Spleen (tissue), 13 donors: Measurements from ENCODE around the gene CPT1B. TPM values are rescaled to one million over a fixed set of nuclear protein-coding genes. Genes with fewer than 3 reads are reported as not detected.
A peak's percentile ranks its signal among the peaks of the same experiment; 100 is the strongest.

ENCODE experiments used
- DNase-seq: peaks from one replicate; pipeline ENCODE4 v3.0.0-alpha.2; 2020
- H3K27ac ChIP-seq, 8 donors: fragments of 200-600 bp; sonication (generic) in 7 of 8; 1 replicate in 4 of 8; 2 replicates in 4 of 8; pipeline versions ENCODE4 v1.5.0 to v1.8.0; 2016 to 2021; ENCODE audit warnings: inconsistent platforms in 4 of 8, mild to moderate bottlenecking in 4 of 8, moderate library complexity in 1 of 8
- H3K27me3 ChIP-seq, 7 donors: fragments of 200-600 bp; sonication (generic) in 6 of 7; replicated peaks in 1 of 7; 1 replicate in 4 of 7; 2 replicates in 3 of 7; pipeline versions ENCODE4 v1.5.0 to v1.8.0; 2016 to 2021; ENCODE audit warnings: inconsistent platforms in 3 of 7, mild to moderate bottlenecking in 1 of 7
- H3K36me3 ChIP-seq, 6 donors: fragments of 200-600 bp; sonication (generic) in 5 of 6; 1 replicate in 4 of 6; 2 replicates in 2 of 6; pipeline versions ENCODE4 v1.5.0 to v1.8.0; 2016 to 2021; ENCODE audit warnings: inconsistent platforms in 2 of 6
- H3K4me1 ChIP-seq, 6 donors: fragments of 200-600 bp; sonication (generic) in 5 of 6; 1 replicate in 3 of 6; 2 replicates in 3 of 6; pipeline versions ENCODE4 v1.5.0 to v1.8.0; 2016 to 2021; ENCODE audit warnings: inconsistent platforms in 3 of 6
- H3K4me3 ChIP-seq, 8 donors: fragments of 200-600 bp; sonication (generic) in 7 of 8; 1 replicate in 4 of 8; 2 replicates in 4 of 8; pipeline versions ENCODE4 v1.5.0 to v1.8.0; 2016 to 2021; ENCODE audit warnings: inconsistent platforms in 4 of 8, mild to moderate bottlenecking in 4 of 8, moderate library complexity in 2 of 8
- H3K9me3 ChIP-seq, 8 donors: fragments of 200-600 bp; sonication (generic) in 7 of 8; 1 replicate in 4 of 8; 2 replicates in 4 of 8; pipeline versions ENCODE4 v1.5.0 to v1.8.0; 2016 to 2021; ENCODE audit warnings: inconsistent platforms in 4 of 8
- POLR2A ChIP-seq, 3 donors: fragments of 450-650 bp; IDR thresholded peaks; one replicate each; pipeline ENCODE4 v1.5.1; 2017; ENCODE audit warnings: antibody characterized with exemption in 3 of 3, mild to moderate bottlenecking in 1 of 3
- POLR2AphosphoS5 ChIP-seq, 3 donors: sonication (generic); formaldehyde crosslinking; IDR thresholded peaks; one replicate each; pipeline ENCODE4 v1.5.1; 2017; ENCODE audit warnings: antibody characterized with exemption in 3 of 3
- WGBS, 5 donors: extraction: QIAGEN DNeasy Blood & Tissue Kit in 3 of 5; methylation state at CpG; one replicate each; pipeline versions ENCODE4 v1.1.5 to v1.1.7; 2013 to 2018; 5-methylcytosine and 5-hydroxymethylcytosine counted together
- intact Hi-C: fragments of 100-400 bp; cut with DNase I; formaldehyde crosslinking; loops from one replicate; pipeline ENCODE4 v1.15.0; 2023; ENCODE audit warnings: low total_unique reads
- long read RNA-seq, 2 donors: transcript quantifications; one replicate each; lab custom pipeline, GENCODE V29; 2026
- polyA plus RNA-seq, 3 donors: library from polyadenylated mRNA; stranded (reverse); fragments of 200-250 nt; gene quantifications; one replicate each; pipeline ENCODE4 v1.2.1, GENCODE V29; 2013
- total RNA-seq, 7 donors: library from RNA; depleted of rRNA in 3 of 7; stranded (reverse); fragments of >200 nt in 3 of 7; fragmentation: NEBNext Ultra II Directional in 4 of 7; extraction: Animal tissue kit (Norgen Biotek cat#: 25700) in 4 of 7; gene quantifications; one replicate each; pipeline versions ENCODE4 v1.1.0 to v1.2.1, GENCODE V29; 2016 to 2021
- TF ChIP-seq, protein P1 (sequence below), 11 experiments: fragments of 200-600 bp in 7 of 11; fragments of 450-650 bp in 4 of 11; sonication (generic) in 4 of 11; IDR thresholded peaks in 8 of 11; conservative IDR thresholded peaks in 3 of 11; 1 replicate in 7 of 11; 2 replicates in 4 of 11; pipeline versions ENCODE4 v1.4.0 to v1.8.0; 2016 to 2021; ENCODE audit warnings: antibody characterized with exemption in 11 of 11, inconsistent platforms in 4 of 11, mild to moderate bottlenecking in 1 of 11
- donor health status: healthy with polysubstance abuse.
- donor health status: DM: no; HTN: no; CAD: no; lungs with moderate emphysema.
- donor health status: DM: no; HTN: no; CAD: no.
- donor health status: Bipolar disorder and iron deficiency.
- donor health status: healthy.
- donor health status: DM: no; HTN: no; CAD: no.
- donor health status: DM: yes; HTN: yes; CAD: no.

CPT1B gene
- total RNA-seq (10 to 100 TPM; 25.0 to 46.4 (median 31.5) TPM), polyA plus RNA-seq (10 to 100 TPM; 23.6 to 55.3 (median 37.0) TPM)
- long read RNA-seq, donor 1, partial matches to known transcripts: 0 of 1 reads
- long read RNA-seq, donor 1, other reads (novel, unspliced or antisense): 0 of 1 reads
- long read RNA-seq, donor 2: 0 reads

DNA sequence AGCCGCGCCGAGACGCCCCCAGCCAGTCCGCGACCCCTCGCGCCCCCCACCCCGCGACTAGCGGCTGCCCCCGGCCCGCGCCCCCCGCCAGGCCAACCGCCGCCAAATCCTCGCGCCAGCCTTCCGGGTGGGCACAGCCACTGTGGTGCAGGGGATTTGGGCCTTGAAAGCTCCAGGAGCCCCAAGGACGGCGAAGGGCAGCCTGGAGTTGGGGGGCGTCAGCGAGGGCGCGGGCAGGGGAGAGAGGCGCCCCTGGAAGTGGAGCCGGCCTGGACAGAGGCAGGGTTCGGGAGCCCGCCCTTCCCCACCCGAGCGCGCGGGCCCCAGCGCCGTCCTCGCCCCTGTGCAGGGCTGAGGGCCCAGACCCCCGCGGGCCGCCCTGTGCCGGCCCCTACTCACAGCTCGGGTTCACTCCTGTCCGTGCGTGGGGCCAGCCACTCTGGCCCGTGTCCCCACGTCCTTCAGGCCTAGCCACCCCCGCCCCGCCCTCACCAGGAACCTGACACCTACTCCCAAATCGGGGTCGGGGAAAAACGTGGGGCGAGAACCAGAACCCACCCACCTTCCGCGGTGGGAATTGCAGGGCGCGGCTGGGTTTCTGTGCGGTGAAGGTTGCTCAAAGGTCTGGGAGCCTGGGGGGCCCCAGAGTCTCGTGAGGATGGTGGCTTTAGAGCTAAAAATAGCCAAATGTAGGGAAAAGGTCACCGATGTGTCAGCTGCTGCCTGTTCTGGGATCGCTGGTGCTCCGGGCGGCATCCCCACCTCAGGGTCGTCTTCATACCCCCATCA is at the start of gene CPT1B:
Gene CPT1B (minus strand): TSS at position 441 of the 789 bp plus-strand sequence. CDS start 512 bp downstream, outside the sequence.
- H3K27ac ChIP-seq: no peak within 1 kb of the TSS
- DNase-seq: no peak
- H3K4me1 ChIP-seq: peaks cover 0 to 45% (median 24%) of the 10 kb centered on the region in 6 donors
- intact Hi-C loops: no loop called here
- no peaks in the 10 kb centered on the region for H3K9me3 ChIP-seq
- peaks cover 0 to 74% (median 15%) of the 10 kb centered on the region in 6 donors for H3K36me3 ChIP-seq
- peaks cover 0 to 9% (median 0%) of the 10 kb centered on the region in 7 donors for H3K27me3 ChIP-seq
- TF ChIP-seq POLR2AphosphoS5 (IDR thresholded peaks at IDR 0.05) (peak in 2 of 3 donors; percentile 17 to 48), POLR2A (IDR thresholded peaks at IDR 0.05) (no peak)
- TF ChIP-seq, protein P1, sequence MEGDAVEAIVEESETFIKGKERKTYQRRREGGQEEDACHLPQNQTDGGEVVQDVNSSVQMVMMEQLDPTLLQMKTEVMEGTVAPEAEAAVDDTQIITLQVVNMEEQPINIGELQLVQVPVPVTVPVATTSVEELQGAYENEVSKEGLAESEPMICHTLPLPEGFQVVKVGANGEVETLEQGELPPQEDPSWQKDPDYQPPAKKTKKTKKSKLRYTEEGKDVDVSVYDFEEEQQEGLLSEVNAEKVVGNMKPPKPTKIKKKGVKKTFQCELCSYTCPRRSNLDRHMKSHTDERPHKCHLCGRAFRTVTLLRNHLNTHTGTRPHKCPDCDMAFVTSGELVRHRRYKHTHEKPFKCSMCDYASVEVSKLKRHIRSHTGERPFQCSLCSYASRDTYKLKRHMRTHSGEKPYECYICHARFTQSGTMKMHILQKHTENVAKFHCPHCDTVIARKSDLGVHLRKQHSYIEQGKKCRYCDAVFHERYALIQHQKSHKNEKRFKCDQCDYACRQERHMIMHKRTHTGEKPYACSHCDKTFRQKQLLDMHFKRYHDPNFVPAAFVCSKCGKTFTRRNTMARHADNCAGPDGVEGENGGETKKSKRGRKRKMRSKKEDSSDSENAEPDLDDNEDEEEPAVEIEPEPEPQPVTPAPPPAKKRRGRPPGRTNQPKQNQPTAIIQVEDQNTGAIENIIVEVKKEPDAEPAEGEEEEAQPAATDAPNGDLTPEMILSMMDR (IDR thresholded peaks at IDR 0.05 in 8 of 11, conservative IDR thresholded peaks at IDR 0.05 in 3 of 11): no peak
- peak within 1 kb of the TSS in 1 of 8 donors; percentile 15 for H3K4me3 ChIP-seq
- 45 to 63% (median 48%) methylated on average over 21 to 63 of the region's 63 CpGs for WGBS, 5 donors

DNA sequence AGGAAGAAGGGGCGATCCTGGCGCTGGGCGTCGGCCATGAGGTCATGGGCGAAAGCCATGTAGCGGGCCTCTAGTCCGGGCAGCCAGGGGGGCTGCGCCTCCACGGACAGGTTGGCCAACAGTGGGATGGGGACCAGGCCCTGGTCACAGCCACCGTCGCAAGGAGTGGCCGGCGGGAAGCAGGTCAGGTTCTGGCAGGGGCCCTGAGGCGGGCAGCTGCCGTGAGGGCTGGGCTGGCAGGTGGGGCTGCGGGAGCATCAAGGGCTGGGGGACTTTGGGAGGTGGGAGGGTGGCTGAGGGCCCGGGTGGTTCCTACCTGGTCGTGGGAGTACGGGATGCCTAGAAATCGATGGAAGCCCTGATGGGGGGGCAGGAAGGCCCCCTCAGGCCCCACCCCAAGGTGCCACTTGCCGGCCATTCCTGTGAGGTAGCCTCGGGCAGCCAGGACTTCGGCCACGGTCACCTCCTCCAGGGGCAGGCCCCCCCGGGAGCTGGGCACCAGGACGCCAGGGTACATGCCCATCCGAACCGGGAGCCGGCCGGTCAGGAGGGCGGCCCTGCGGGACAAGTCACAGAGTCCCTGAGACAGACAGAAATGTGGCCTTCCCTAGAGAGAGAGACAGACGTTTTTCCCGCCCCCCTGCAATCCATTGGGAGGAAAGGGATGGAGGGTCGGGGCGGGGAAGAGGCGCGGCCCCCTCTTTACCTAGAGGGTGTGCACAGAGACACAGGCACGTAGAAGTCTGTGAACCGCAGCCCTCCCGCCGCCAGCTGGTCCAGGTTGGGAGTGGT is 48.8 kb upstream of the CPT1B start:
- peak overlapping the region; percentile 61 to 90 (median 66) for H3K4me3 ChIP-seq
- no peaks in the 10 kb centered on the region for H3K27me3 ChIP-seq
- H3K36me3 ChIP-seq: peaks cover 0 to 28% (median 15%) of the 10 kb centered on the region in 6 donors
- intact Hi-C loops: no loop called here
- peak overlapping the region; percentile 79 to 92 (median 88) for H3K27ac ChIP-seq
- peak; percentile 89 for DNase-seq
- no peak for TF ChIP-seq POLR2AphosphoS5 (IDR thresholded peaks at IDR 0.05)
- TF ChIP-seq, protein P1 (IDR thresholded peaks at IDR 0.05 in 8 of 11, conservative IDR thresholded peaks at IDR 0.05 in 3 of 11): no peak
- no peak for TF ChIP-seq POLR2A (IDR thresholded peaks at IDR 0.05)
- WGBS, 5 donors: 77 to 84% (median 78%) methylated on average over 29 to 42 of the region's 42 CpGs
- peaks cover 11 to 61% (median 39%) of the 10 kb centered on the region in 6 donors for H3K4me1 ChIP-seq
- no peaks in the 10 kb centered on the region for H3K9me3 ChIP-seq

DNA sequence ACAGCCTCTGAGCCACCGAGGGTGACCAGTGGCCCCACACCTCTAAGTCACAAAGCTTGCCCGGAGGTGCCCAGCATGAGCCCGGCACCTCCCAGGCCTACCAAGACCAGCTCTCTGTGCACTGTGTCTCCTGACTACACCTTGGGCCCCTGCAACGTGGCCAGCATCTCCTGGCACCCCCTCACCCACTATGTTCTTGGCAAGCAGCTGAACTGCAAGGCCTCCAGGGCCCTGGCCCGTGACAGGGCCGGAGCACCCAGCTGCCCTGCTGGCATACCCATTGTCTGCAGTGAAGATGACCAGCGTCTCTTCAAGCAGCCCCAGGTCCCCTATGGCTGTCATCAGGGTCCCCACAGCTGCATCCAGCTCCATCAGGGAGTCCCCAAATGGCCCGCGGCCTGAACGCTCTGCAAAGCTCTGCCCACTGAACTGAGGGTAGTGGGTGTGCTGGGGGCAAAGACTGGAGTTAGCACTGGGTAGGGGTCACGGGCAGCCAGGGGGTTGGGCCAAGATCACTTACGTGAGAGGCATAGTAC is 48.2 kb upstream of the CPT1B start:
- Histone ChIP-seq H3K27me3 (no peaks in the 10 kb centered on the region), H3K4me1 (peaks cover 17 to 68% (median 45%) of the 10 kb centered on the region in 6 donors), H3K36me3 (peaks cover 0 to 28% (median 15%) of the 10 kb centered on the region in 6 donors), H3K27ac (peak overlapping the region in 2 of 8 donors; percentile 92), H3K4me3 (peak overlapping the region in 1 of 8 donors; percentile 90), H3K9me3 (no peaks in the 10 kb centered on the region)
- TF ChIP-seq, protein P1 (IDR thresholded peaks at IDR 0.05 in 8 of 11, conservative IDR thresholded peaks at IDR 0.05 in 3 of 11): no peak
- TF ChIP-seq POLR2A (IDR thresholded peaks at IDR 0.05): no peak
- no peak for TF ChIP-seq POLR2AphosphoS5 (IDR thresholded peaks at IDR 0.05)
- intact Hi-C loops: no loop called here
- WGBS, 5 donors: 78 to 93% (median 85%) methylated on average over 8 to 12 of the region's 12 CpGs
- peak; percentile 75 for DNase-seq
